H9 (cell line): ENCODE results near the gene HRH1. TPM values are rescaled to one million over a fixed set of nuclear protein-coding genes. Genes with fewer than 3 reads are reported as not detected.

Experiments used
- DNase-seq: peaks from one replicate; pipeline ENCODE4 v3.0.0-alpha.2; 2017
- H2AFZ ChIP-seq: one replicate; pipeline ENCODE4 v1.6.1; 2013; ENCODE audit warnings: mild to moderate bottlenecking, low read length, control low read depth, moderate library complexity
- H2AK5ac ChIP-seq: 2 replicates; pipeline ENCODE4 v1.6.1; 2013; ENCODE audit warnings: low read length, control low read depth, mixed read lengths; ENCODE audit not compliant: insufficient read length
- H2BK120ac ChIP-seq: one replicate; pipeline ENCODE4 v1.6.1; 2013; ENCODE audit warnings: low read depth, mild to moderate bottlenecking, low read length, control low read depth, inconsistent platforms; ENCODE audit not compliant: poor library complexity, severe bottlenecking
- H2BK12ac ChIP-seq: 2 replicates; pipeline ENCODE4 v1.6.1; 2013; ENCODE audit warnings: low read length, control low read depth, mixed read lengths, low read depth; ENCODE audit not compliant: insufficient read length
- H2BK15ac ChIP-seq: 2 replicates; pipeline ENCODE4 v1.6.1; 2013; ENCODE audit warnings: low read depth, low read length, control low read depth
- H2BK20ac ChIP-seq: one replicate; pipeline ENCODE4 v1.6.1; 2013; ENCODE audit warnings: low read depth, mild to moderate bottlenecking, low read length, control low read depth, inconsistent platforms; ENCODE audit not compliant: poor library complexity, severe bottlenecking
- H2BK5ac ChIP-seq: 2 replicates; pipeline ENCODE4 v1.6.1; 2013; ENCODE audit warnings: low read length, control low read depth, mixed read lengths; ENCODE audit not compliant: insufficient read length
- H3K14ac ChIP-seq: 2 replicates; pipeline ENCODE4 v1.6.1; 2013; ENCODE audit warnings: low read length, control low read depth; ENCODE audit not compliant: insufficient read depth
- H3K18ac ChIP-seq: 2 replicates; pipeline ENCODE4 v1.6.1; 2013; ENCODE audit warnings: low read depth, mild to moderate bottlenecking, mixed read lengths, low read length, control low read depth; ENCODE audit not compliant: insufficient read length
- H3K23ac ChIP-seq: 2 replicates; pipeline ENCODE4 v1.6.1; 2013; ENCODE audit warnings: low read length, control low read depth, mixed read lengths, low read depth; ENCODE audit not compliant: insufficient read length
- H3K23me2 ChIP-seq: 2 replicates; pipeline ENCODE4 v1.6.1; 2013; ENCODE audit warnings: low read depth, mild to moderate bottlenecking, mixed read lengths, low read length, control low read depth; ENCODE audit not compliant: insufficient read length, poor library complexity, severe bottlenecking
- H3K27ac ChIP-seq: 2 replicates; pipeline ENCODE4 v1.5.1; 2013; ENCODE audit warnings: low read length, control low read depth, mixed read lengths, low read depth; ENCODE audit not compliant: insufficient read length
- H3K27me3 ChIP-seq: 2 replicates; pipeline ENCODE4 v1.6.1; 2013; ENCODE audit warnings: low read length, control low read depth, inconsistent platforms; ENCODE audit not compliant: insufficient read depth
- H3K4ac ChIP-seq: 2 replicates; pipeline ENCODE4 v1.6.1; 2013; ENCODE audit warnings: low read depth, mild to moderate bottlenecking, control low read depth, inconsistent platforms, low read length, moderate library complexity
- H3K4me1 ChIP-seq: 2 replicates; pipeline ENCODE4 v1.6.1; 2013; ENCODE audit warnings: low read length, control low read depth, inconsistent platforms; ENCODE audit not compliant: insufficient read depth
- H3K4me2 ChIP-seq: 2 replicates; pipeline ENCODE4 v1.6.1; 2013; ENCODE audit warnings: low read length, control low read depth, mixed read lengths; ENCODE audit not compliant: insufficient read length, insufficient read depth
- H3K56ac ChIP-seq: 2 replicates; pipeline ENCODE4 v1.6.1; 2013; ENCODE audit warnings: low read depth, mild to moderate bottlenecking, mixed read lengths, low read length, control low read depth; ENCODE audit not compliant: insufficient read length
- H3K79me1 ChIP-seq: 2 replicates; pipeline ENCODE4 v1.6.1; 2013; ENCODE audit warnings: low read depth, mild to moderate bottlenecking, moderate library complexity, low read length, control low read depth, inconsistent platforms; ENCODE audit not compliant: insufficient read depth, poor library complexity, severe bottlenecking
- H3K79me2 ChIP-seq: 2 replicates; pipeline ENCODE4 v1.6.1; 2013; ENCODE audit warnings: low read length, control low read depth, inconsistent platforms; ENCODE audit not compliant: insufficient read depth
- H3K9ac ChIP-seq: 2 replicates; pipeline ENCODE4 v1.6.1; 2013; ENCODE audit warnings: low read length, control low read depth, mixed read lengths; ENCODE audit not compliant: insufficient read length; ENCODE audit errors: extremely low read depth
- H3K9me3 ChIP-seq: one replicate; pipeline ENCODE4 v1.6.1; 2013; ENCODE audit warnings: low read depth, low read length, inconsistent platforms; ENCODE audit not compliant: control insufficient read depth
- H3T11ph ChIP-seq: one replicate; pipeline ENCODE4 v1.6.1; 2013; ENCODE audit warnings: mild to moderate bottlenecking, low read length, control low read depth, inconsistent platforms
- H4K20me1 ChIP-seq: one replicate; pipeline ENCODE4 v1.6.1; 2013; ENCODE audit not compliant: control insufficient read depth, insufficient read length, insufficient read depth
- H4K5ac ChIP-seq: 2 replicates; pipeline ENCODE4 v1.6.1; 2013; ENCODE audit warnings: low read depth, mild to moderate bottlenecking, mixed read lengths, low read length, control low read depth; ENCODE audit not compliant: insufficient read length
- H4K8ac ChIP-seq: replicated peaks from 2 replicates; pipeline ENCODE4 v1.6.1; 2013; ENCODE audit warnings: low read length, control low read depth, mixed read lengths, low read depth; ENCODE audit not compliant: insufficient read length
- H4K91ac ChIP-seq: 2 replicates; pipeline ENCODE4 v1.6.1; 2013; ENCODE audit warnings: low read depth, mild to moderate bottlenecking, moderate library complexity, mixed read lengths, low read length, control low read depth; ENCODE audit not compliant: insufficient read length
- H3K27ac Mint-ChIP-seq, 3 experiments: 2 replicates in 2 of 3; 3 replicates in 1 of 3; pipeline ENCODE4 v1.8.0; 2020 to 2021; ENCODE audit warnings: mixed read lengths in 3 of 3, mild to moderate bottlenecking in 1 of 3, moderate library complexity in 1 of 3
- H3K27me3 Mint-ChIP-seq: 2 replicates; pipeline ENCODE4 v1.8.0; 2021; ENCODE audit warnings: low read depth, mild to moderate bottlenecking, moderate library complexity, mixed read lengths
- H3K36me3 Mint-ChIP-seq, 3 experiments: 2 replicates in 2 of 3; 3 replicates in 1 of 3; pipeline ENCODE4 v1.8.0; 2020 to 2021; ENCODE audit warnings: low read depth in 3 of 3, mixed read lengths in 3 of 3; ENCODE audit not compliant: insufficient read depth in 1 of 3
- H3K4me1 Mint-ChIP-seq, 2 experiments: 2 replicates each; pipeline ENCODE4 v1.8.0; 2020; ENCODE audit warnings: mixed read lengths in 2 of 2
- H3K4me3 Mint-ChIP-seq, 2 experiments: 2 replicates in 1 of 2; 3 replicates in 1 of 2; pipeline ENCODE4 v1.8.0; 2020 to 2021; ENCODE audit warnings: mild to moderate bottlenecking in 2 of 2, mixed read lengths in 2 of 2, moderate library complexity in 1 of 2
- H3K9me3 Mint-ChIP-seq, 2 experiments: 2 replicates in 1 of 2; 3 replicates in 1 of 2; pipeline ENCODE4 v1.8.0; 2020; ENCODE audit warnings: mild to moderate bottlenecking in 2 of 2, mixed read lengths in 2 of 2, moderate library complexity in 1 of 2
- WGBS: extraction: QIAGEN DNeasy Blood & Tissue Kit; methylation state at CpG from one replicate; pipeline ENCODE4 v1.1.7; 2013; ENCODE audit warnings: missing lambda C conversion rate, low lambda C conversion rate, mixed read lengths; ENCODE audit not compliant: insufficient read length; ENCODE audit errors: extremely low coverage; 5-methylcytosine and 5-hydroxymethylcytosine counted together
- total RNA-seq: library from RNA; stranded (reverse); gene quantifications from 2 replicates; pipeline ENCODE4 v1.2.1, GENCODE V29; 2021
- TF ChIP-seq, protein P1 (sequence below): fragments of 200-600 bp; sonication (generic); conservative IDR thresholded peaks from 3 replicates; pipeline ENCODE4 v1.8.0; 2021; ENCODE audit warnings: antibody characterized with exemption, mild to moderate bottlenecking

HRH1 gene
- total RNA-seq, 1 experiment from 2014 or later = 0.74 TPM

DNA sequence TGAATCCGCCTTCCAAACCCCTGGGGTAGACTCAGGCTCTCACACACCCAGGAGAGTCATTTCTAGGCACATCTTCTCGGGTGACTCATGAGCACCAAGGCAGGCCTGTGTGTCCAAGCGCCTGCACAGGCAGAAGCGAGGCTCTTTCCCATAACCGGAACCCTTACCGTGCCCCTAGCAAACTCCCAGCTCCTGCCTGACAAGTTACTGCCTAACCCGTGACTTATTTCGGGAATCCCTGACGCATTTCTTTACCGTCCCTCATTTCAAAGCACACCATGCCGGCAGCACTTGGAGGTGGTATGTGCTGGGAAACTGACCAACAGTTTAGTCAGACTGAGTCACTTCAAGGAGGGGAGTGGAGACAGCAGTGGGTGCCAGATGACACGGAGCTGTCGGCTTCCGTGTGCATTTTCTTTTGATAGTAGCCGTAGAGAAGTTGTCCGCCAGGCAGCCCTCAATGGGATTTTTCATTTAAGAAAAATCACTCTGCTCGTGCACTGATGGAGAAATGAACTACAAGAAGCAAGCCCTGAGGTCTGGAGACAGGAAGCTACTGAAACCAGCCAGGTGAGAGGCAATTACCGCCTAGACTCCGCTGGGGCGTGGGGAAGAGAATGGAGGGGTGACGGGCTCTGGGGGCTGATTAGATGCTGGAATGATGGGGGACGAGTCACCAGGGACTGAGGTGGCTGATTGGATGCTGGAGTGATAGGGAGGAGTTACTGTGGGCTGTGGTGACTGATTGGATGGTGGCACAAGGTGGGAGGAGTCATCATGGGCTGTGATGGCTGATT, 17.3 kb upstream of the HRH1 start:
- Histone ChIP-seq H3K9ac (no peak overlapping the region), H3K4me1 (no peaks in the 10 kb centered on the region), H3K79me1 (no peaks in the 10 kb centered on the region), H2BK15ac (no peak overlapping the region), H2AFZ (no peak overlapping the region), H3K27ac (no peak overlapping the region), H3T11ph (no peak overlapping the region), H3K56ac (no peak overlapping the region), H3K18ac (no peak overlapping the region), H3K79me2 (no peaks in the 10 kb centered on the region), H4K8ac (no peak overlapping the region), H4K20me1 (no peaks in the 10 kb centered on the region), H3K9me3 (no peaks in the 10 kb centered on the region), H3K23me2 (no peaks in the 10 kb centered on the region), H2BK12ac (no peak overlapping the region), H2BK5ac (no peak overlapping the region), H4K5ac (no peak overlapping the region), H2BK120ac (no peak overlapping the region), H4K91ac (no peak overlapping the region), H3K27me3 (no peaks in the 10 kb centered on the region), H2AK5ac (no peak overlapping the region), H3K14ac (no peak overlapping the region), H3K23ac (no peak overlapping the region), H3K4ac (no peak overlapping the region), H3K4me2 (no peak overlapping the region), H2BK20ac (no peak overlapping the region)
- TF ChIP-seq, protein P1, sequence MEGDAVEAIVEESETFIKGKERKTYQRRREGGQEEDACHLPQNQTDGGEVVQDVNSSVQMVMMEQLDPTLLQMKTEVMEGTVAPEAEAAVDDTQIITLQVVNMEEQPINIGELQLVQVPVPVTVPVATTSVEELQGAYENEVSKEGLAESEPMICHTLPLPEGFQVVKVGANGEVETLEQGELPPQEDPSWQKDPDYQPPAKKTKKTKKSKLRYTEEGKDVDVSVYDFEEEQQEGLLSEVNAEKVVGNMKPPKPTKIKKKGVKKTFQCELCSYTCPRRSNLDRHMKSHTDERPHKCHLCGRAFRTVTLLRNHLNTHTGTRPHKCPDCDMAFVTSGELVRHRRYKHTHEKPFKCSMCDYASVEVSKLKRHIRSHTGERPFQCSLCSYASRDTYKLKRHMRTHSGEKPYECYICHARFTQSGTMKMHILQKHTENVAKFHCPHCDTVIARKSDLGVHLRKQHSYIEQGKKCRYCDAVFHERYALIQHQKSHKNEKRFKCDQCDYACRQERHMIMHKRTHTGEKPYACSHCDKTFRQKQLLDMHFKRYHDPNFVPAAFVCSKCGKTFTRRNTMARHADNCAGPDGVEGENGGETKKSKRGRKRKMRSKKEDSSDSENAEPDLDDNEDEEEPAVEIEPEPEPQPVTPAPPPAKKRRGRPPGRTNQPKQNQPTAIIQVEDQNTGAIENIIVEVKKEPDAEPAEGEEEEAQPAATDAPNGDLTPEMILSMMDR = no peak
- no CpG with 5 or more reads among the region's 22 CpGs for WGBS
- H3K27ac Mint-ChIP-seq = peak overlapping the region in 1 of 3 experiments; percentile 11; a peak in 1 of 7 replicates
- no peak overlapping the region for H3K4me3 Mint-ChIP-seq
- DNase-seq = peak; percentile 52
- H3K4me1 Mint-ChIP-seq = 0 out of 4 replicates have a peak, but pooled peaks cover 0 to 6% of the 10 kb centered on the region in 2 experiments
- H3K36me3 Mint-ChIP-seq = no peaks in the 10 kb centered on the region
- peaks cover 3% of the 10 kb centered on the region; the same call in 1 of the 2 replicates for H3K27me3 Mint-ChIP-seq
- H3K9me3 Mint-ChIP-seq = peaks cover 0 to 4% of the 10 kb centered on the region in 2 experiments; a peak in 3 of 5 replicates
